ENCODE measurements around the gene JCAD. TPM values are rescaled to one million over a fixed set of nuclear protein-coding genes. Genes with fewer than 3 reads are reported as not detected.
"Not testable (repeated sequence)": the region's sequence is repeated elsewhere in the genome, so short reads cannot be mapped to it uniquely, and the experiment has no call there.

JCAD gene
- total RNA-seq, 1 experiment from 2014 or later = 0.54 TPM

- intact Hi-C loops (cut with micrococcal nuclease; ENCODE audit: unreplicated experiment) = no loop called here
- DNase-seq = no peak
- CTCF ChIA-PET = no interaction called here
- no peak for TF ChIP-seq CTCF (IDR thresholded peaks at IDR 0.05; ENCODE audit: unreplicated experiment)
- H3K4me1 Mint-ChIP-seq (ENCODE audit: low read depth, unreplicated experiment) = peaks cover 9% of the 10 kb centered on the region
- H3K36me3 Mint-ChIP-seq (ENCODE audit: insufficient read depth, unreplicated experiment) = no peaks in the 10 kb centered on the region
- H3K27ac Mint-ChIP-seq (ENCODE audit: unreplicated experiment) = no peak overlapping the region
- no peaks in the 10 kb centered on the region for H3K9me3 Mint-ChIP-seq (ENCODE audit: low read depth, unreplicated experiment)
- H3K27me3 Mint-ChIP-seq (ENCODE audit: unreplicated experiment) = no peaks in the 10 kb centered on the region
- BruUV-seq (replicated peaks) = no TSS peak
- H3K4me3 Mint-ChIP-seq (ENCODE audit: low read depth, unreplicated experiment) = no peak overlapping the region
These were observed 48.0 kb downstream of the JCAD start for GRCh38 chr10:30011396-30011795.

GRCh38 chr10:30007406-30007805, 52.0 kb downstream of the JCAD start:
- no peaks in the 10 kb centered on the region for H3K27me3 Mint-ChIP-seq (ENCODE audit: unreplicated experiment)
- BruUV-seq (replicated peaks) = no TSS peak
- CTCF ChIA-PET = no interaction called here
- H3K36me3 Mint-ChIP-seq (ENCODE audit: insufficient read depth, unreplicated experiment) = no peaks in the 10 kb centered on the region
- intact Hi-C loops (cut with micrococcal nuclease; ENCODE audit: unreplicated experiment) = no loop called here
- no peak overlapping the region for H3K27ac Mint-ChIP-seq (ENCODE audit: unreplicated experiment)
- H3K4me3 Mint-ChIP-seq (ENCODE audit: low read depth, unreplicated experiment) = no peak overlapping the region
- TF ChIP-seq CTCF (IDR thresholded peaks at IDR 0.05; ENCODE audit: unreplicated experiment) = no peak
- H3K9me3 Mint-ChIP-seq (ENCODE audit: low read depth, unreplicated experiment) = no peaks in the 10 kb centered on the region
- H3K4me1 Mint-ChIP-seq (ENCODE audit: low read depth, unreplicated experiment) = peaks cover 12% of the 10 kb centered on the region
- DNase-seq = no peak

- no peak for TF ChIP-seq CTCF (IDR thresholded peaks at IDR 0.05; ENCODE audit: unreplicated experiment)
- BruUV-seq (replicated peaks) = no TSS peak
- Mint-ChIP-seq H3K4me3 (ENCODE audit: low read depth, unreplicated experiment) (no peak overlapping the region), H3K36me3 (ENCODE audit: insufficient read depth, unreplicated experiment) (no peaks in the 10 kb centered on the region), H3K9me3 (ENCODE audit: low read depth, unreplicated experiment) (no peaks in the 10 kb centered on the region), H3K4me1 (ENCODE audit: low read depth, unreplicated experiment) (peaks cover 22% of the 10 kb centered on the region), H3K27ac (ENCODE audit: unreplicated experiment) (no peak overlapping the region), H3K27me3 (ENCODE audit: unreplicated experiment) (no peaks in the 10 kb centered on the region)
- CTCF ChIA-PET = no interaction called here
- intact Hi-C loops (cut with micrococcal nuclease; ENCODE audit: unreplicated experiment) = no loop called here
- no peak for DNase-seq
These were observed 53.0 kb downstream of the JCAD start for GRCh38 chr10:30006410-30006809.

GRCh38 chr10:30005116-30005515, 54.3 kb downstream of the JCAD start:
- DNase-seq; H3K27me3 Mint-ChIP-seq (ENCODE audit: unreplicated experiment); BruUV-seq (replicated peaks); H3K27ac Mint-ChIP-seq (ENCODE audit: unreplicated experiment); intact Hi-C loops (cut with micrococcal nuclease; ENCODE audit: unreplicated experiment); H3K4me3 Mint-ChIP-seq (ENCODE audit: low read depth, unreplicated experiment); H3K9me3 Mint-ChIP-seq (ENCODE audit: low read depth, unreplicated experiment); H3K36me3 Mint-ChIP-seq (ENCODE audit: insufficient read depth, unreplicated experiment): not testable (repeated sequence)
- peaks cover 34% of the 10 kb centered on the region for H3K4me1 Mint-ChIP-seq (ENCODE audit: low read depth, unreplicated experiment)
- CTCF ChIA-PET = interaction anchor here (0.8 kb wide), 1 partner anchor 383 kb away, joined by 3 read pairs; no protein-coding TSS in a partner anchor

GRCh38 chr10:30002426-30003266, 56.7 kb downstream of the JCAD start:
- H3K27ac Mint-ChIP-seq (ENCODE audit: unreplicated experiment) = no peak overlapping the region
- CTCF ChIA-PET = interaction anchor here (0.5 to 1.9 kb wide), 6 partner anchors 18 to 1605 kb away, joined by 3 to 10 read pairs (median 3); no protein-coding TSS in a partner anchor
- DNase-seq = peak; percentile 88
- peaks cover 4% of the 10 kb centered on the region for H3K36me3 Mint-ChIP-seq (ENCODE audit: insufficient read depth, unreplicated experiment)
- H3K27me3 Mint-ChIP-seq (ENCODE audit: unreplicated experiment) = no peaks in the 10 kb centered on the region
- no peak overlapping the region for H3K4me3 Mint-ChIP-seq (ENCODE audit: low read depth, unreplicated experiment)
- no peaks in the 10 kb centered on the region for H3K9me3 Mint-ChIP-seq (ENCODE audit: low read depth, unreplicated experiment)
- no TSS peak for BruUV-seq (replicated peaks)
- TF ChIP-seq CTCF (IDR thresholded peaks at IDR 0.05; ENCODE audit: unreplicated experiment) = peak; percentile 84
- intact Hi-C loops (cut with micrococcal nuclease; ENCODE audit: unreplicated experiment) = loop anchor here (2.0 to 5.0 kb wide), 4 partner anchors 55 to 265 kb away; no protein-coding TSS in a partner anchor
- H3K4me1 Mint-ChIP-seq (ENCODE audit: low read depth, unreplicated experiment) = peaks cover 51% of the 10 kb centered on the region

All from Calu3 (cell line).